Measurements from ENCODE around the gene PTCH1.

Gene PTCH1

DNA sequence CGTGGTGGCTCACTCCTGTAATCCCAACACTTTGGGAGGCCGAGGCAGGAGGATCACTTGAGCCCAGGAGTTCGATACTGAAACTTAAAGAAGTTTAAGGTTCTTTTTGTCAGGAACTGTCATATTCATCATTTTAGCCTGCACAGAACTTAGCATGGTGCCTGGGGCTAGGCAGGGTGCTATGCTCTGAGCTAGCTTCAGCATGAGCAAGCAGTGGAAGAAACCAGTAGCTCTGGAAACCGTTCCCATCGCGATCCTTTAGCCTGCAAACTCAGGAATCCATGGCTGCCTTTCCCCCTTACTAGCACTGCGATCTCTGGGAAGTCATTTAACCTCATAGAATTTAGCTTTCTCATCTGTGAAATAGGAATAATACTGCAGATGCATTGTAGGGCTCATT, 80.4 kb downstream of the PTCH1 start:
- no peak for DNase-seq

DNA sequence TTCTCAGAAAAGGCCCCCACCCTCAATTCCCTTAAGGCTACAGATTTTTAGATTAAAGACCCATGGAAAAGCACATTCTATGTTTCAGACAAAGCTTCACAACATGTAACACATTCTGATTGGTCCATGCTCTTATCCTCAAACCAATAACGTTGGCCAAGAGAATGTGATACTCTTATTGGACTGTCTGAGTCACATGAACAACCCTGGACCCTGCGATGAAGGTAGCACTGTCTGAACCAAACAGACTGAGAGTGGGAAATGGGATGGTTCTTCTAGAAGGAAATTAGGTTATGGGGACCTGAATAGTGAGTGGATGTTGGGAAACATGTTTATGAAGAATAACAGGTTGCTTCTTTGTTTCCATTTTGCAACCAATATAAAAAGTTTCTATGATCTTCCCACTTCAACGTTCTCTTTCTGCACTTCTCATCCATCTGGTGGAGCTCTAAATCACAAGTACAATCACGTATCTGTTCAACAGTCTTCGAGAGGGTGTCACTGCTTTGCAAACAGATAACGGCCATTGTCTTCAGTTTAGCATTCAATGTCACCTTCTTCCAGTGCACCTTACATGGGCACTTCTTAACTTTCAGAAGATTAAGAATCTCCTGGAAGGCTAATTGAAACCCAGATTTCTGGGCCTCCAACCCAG, 81.6 kb downstream of the PTCH1 start:
- no peak for DNase-seq

DNA sequence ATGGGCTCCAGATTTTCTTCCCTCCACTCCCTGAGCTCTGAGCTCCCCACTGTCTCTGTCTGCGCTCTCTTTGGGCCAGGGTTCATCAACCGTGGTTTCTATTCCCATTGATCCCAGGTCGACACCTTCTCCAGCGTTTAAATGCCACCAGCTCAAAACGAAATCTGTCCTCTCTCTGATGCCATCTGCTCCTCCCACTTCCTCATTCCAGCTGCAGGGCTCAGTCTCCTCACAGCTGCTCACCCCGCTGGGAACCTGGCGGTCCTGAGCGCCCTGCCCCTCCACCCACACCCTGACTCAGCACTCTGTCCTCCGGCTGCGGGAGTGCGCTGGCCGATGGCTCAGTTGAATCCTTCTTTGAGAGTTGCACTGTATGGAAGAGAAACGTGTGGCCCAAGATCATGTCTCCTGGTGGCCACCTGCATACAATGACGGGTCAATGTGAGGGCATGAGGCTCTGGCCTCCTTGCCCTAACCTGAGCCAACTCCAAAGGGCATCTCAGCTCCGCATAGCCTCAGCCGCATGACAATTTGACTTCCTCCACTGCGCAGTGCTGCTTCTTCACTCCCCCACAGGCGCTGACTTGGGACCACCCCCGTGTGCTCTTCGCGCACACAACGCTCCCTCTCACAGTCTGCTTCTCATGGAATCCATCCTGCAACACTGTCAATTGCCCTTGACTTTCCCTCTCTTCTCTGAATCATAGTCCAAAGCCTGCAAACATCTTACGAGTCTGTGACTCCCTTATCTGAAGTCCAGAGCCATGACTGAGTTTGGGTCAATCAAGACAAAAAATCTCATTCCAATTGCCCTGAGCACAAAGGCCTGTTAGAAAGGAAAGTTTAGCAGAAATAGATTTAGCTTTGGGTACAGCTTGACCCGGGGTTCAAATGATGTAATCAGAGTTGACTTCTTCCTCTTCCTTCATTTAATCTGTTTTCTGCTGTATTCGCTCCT, 82.4 kb downstream of the PTCH1 start:
- no peak for DNase-seq

DNA sequence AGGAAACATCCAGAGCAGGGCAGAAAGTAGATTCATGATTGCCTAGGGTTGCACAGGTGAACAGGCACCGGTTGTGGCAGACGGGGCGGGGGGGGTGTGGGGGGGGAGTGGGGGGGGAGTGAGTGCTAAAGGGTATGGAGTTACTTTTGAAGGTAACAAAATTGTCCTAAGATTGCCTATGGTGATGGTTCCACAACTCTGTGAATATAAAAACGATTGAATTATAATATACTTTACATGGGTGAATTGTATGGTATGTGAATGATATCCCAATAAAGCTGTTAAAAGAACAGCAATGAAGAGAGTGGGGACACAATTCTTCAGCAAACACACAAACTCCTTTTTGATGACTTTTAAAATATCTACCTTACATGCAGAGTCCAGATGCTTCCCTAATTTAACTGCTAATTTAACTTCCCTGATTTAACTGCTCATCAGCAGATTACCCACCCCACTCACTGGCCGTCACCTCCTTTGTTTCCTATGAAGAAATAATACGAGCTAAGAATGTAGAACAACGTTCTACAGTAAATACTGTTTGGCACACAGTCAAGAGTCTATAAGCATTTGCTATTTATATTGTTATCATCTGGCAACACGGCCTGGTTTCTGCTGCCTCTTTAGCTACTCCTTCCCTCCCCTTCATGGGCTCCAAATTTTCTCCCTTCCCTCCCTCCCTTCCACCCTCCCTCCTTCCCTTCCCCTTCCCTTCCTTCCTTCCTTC, 83.5 kb downstream of the PTCH1 start:
- DNase-seq: no peak

DNA sequence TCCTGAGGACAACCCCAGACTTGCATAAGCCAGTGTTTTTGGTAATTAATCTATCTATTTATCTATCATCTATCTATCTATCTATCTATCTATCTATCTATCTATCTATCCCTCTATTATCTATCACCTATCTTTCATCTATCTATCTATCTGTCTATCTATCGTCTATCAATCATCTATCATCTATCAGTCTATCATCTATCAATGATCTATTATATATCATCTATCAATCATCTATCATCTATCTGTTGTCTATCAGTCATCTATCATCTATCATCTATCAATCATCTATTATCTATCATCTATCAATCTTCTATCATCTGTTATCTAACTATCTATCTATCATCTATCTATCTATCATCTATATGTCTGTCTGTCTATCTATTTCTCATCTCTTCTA, 85.5 kb downstream of the PTCH1 start:
- no peak for DNase-seq

DNA sequence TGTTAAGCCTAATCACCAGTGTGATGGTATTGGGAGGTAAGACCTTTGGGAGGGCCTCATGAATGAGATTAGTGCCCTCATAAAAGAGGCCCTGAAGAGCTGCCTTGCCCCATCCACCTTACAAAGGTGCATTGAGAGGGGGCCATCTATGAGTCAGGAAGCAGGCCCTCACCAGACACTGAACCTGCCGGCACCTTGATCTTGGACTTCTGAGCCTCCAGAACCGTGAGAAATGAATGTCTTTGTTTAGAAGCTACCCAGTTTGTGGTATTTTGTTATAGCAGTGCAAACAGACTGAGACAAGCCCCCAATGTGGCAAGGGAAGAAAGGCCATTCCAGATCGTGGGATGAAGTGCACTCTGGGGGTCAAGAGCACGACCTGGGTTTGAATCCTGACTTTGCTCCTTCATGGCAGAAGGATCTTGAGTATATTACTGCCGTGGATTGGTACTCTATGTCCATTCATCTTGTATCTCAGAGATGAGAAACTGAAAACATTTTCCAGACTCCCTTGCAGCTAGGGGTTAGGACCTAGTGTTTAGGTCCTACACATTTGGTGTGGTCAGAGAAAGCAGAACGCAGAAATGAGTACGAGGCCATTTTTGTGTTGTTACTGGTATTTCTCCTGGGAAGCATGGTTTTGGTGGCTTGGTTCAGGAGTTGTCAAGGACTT, 86.7 kb downstream of the PTCH1 start:
- DNase-seq: no peak

DNA sequence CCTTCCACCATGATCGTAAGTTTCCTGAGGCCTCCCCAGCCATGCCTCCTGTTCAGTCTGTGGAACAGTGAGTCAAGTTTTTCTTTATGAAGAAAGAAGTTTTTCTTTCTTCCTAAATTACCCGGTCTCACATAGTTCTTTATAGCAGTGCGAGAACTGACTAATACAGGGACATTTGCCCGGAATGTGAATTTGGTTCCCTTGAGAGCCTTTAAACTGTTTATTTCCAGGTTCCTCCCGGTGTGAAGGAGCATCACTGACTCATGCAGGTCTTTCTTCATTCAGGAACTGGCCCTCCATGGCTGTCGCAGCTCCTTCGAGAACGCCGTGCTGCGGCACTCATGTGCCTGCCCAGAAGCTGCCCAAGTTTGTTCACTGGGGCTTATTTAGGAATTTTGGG, 87.7 kb downstream of the PTCH1 start:
- no peak for DNase-seq

DNA sequence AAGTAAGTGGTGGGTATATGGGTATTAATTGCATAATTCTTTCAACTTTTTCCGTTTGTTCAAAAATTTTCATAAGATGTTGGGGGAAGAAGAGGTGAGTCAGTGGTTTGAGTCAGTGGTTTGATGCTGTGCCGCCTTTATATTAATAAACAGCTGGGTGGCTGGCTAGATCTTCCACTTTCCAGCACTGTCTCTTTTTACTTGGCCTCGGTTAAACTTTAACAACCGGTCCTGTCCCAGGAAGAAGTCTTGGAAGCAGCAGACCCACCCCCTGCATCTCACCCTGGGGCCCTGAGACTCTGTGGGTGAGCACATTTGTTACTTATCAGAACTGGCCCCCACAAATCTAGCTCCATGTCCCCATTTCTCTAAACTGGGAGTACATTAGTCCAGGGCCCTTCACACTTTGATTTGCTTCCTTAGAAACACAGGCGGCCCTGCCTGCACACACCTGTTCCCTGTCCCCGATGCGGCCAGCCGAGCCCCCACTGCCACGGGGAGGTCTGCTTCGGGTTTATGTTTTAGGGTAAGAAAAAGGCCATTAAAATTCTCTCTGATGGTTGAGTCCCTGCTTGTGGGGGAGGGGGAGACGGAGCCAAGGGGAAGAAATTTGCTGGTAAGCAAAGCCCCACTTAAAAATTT, 90.7 kb downstream of the PTCH1 start:
- DNase-seq: peak; percentile 68

DNA sequence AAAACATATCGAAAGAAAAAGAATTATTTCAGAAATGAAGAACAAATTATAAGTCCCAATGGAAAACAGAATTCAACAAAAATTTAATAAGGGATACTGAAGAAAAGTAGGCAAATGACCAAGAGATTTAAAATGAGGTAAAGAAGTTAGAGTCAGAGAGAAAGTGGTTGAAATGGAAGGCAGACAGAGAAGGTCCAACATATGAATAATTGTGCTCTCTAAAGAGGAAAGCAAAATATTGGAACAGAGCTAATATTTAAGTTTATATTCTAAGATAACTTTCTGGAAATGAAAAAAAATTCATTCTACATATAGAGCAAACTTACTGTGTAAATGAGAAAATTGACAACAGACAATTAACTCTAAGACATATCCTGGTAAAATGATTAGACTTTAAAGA, 94.1 kb downstream of the PTCH1 start:
- no peak for DNase-seq

DNA sequence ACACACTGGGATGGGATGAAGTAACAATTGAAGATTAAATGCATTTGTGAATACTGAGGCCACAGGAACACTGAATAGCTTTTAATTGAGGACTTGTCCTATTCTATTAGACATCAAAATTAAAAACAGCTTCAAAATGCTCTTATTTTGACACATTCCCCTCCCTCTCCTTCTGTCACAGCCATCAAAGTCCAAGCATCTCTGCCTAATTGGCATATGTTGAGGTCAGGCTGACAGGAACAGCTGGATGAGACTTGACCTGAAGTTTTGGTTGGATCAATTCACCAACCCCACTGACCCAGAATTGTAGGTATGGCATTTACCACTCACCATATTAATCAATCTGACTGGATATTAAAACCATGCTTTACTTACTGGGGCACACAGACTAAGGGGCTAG, 96.3 kb downstream of the PTCH1 start:
- DNase-seq: no peak

DNA sequence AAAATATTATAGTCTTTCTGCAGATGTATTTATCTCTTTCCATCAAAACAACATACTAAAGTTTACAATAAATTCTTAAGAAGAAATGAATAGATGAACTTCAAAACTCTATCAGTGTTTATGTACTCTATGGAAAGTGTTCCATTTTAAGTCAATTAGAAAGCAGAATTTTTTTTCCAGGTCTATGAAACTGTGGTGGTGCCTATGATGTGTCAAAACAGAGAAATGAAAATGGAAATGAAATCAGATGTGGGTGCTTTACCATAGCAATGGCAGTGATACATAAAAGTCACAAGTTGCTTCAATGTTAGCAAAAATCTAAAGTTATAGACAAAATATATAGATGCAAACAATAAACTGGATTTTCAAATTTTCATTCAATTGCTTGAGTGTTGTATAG, 97.3 kb downstream of the PTCH1 start:
- no peak for DNase-seq

DNA sequence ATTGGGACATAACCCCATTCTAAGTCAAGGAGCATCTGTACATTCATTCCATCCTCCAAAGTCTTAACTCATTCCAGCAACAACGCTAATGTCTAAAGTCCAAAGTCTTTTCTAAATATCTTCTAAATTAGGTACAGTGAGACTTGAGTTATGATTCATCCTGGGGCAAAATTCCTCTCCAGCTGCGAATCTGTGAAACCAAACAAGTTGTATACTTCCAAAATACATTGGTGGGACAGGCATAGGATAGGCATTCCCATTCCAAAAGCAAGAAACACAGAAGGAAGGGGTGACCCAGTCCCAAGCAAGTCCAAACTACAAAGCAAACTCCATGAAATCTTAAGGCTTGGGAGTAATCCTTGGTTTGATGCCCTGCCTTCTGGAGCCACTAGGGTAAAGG, 101.6 kb downstream of the PTCH1 start:
- no peak for DNase-seq

DNA sequence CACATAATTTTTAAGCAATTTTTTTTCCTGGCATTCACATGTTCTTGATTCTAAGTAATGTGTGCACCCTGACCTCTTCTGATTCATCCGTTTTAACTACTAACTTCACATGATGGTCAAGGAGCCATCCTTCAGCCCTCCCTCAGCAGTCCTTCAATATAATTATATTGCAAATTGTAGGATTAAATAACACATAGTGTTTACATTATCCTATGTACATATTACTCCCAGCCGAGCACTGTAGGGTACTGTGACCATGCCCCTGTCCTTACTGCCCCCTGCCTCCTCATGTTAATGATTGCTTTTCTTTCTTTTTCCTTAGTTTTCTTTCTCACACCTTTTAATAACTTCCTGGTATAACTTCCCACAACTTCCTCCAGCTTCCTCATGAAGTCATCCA, 103.0 kb downstream of the PTCH1 start:
- DNase-seq: no peak

DNA sequence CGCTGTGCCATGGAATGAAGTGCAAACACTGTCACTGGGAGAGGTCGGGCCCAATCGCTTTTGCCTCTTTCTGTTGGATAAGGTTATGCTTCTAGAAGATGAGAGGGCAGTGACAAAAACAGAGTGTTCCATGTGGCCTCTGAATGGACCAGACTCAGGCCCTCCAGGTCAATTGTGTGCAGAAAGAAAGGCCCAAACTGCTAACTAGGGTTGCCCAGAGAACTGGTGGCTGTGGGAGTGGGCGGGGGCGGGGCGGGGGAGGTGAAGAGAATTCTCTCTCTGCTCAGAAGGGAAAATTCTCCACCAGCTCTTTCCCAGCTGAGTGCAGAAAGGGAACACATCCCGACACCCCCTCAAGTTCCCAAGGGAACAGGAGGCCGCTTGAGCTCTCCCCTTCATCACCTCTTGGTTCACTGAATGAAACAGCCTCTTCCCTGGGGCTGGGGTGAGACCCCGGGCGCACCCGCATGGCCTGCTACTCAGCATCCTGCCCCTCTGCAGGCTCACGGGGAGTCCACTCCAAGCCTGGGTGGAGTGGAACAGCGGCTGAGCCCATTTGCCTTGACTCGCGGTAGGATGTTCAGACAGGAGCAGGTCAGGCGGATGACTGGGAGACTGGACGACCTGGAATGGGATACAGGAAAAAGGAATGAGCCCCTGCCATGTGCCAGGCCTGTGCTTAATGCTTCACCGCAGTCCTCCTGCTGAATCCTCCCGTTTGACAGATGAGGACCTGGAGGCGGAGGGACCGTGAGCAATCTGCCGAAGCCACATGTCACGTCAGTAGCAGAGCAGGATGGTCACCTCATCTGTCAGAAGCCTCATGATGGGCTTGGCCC, 105.5 kb downstream of the PTCH1 start:
- no peak for DNase-seq

DNA sequence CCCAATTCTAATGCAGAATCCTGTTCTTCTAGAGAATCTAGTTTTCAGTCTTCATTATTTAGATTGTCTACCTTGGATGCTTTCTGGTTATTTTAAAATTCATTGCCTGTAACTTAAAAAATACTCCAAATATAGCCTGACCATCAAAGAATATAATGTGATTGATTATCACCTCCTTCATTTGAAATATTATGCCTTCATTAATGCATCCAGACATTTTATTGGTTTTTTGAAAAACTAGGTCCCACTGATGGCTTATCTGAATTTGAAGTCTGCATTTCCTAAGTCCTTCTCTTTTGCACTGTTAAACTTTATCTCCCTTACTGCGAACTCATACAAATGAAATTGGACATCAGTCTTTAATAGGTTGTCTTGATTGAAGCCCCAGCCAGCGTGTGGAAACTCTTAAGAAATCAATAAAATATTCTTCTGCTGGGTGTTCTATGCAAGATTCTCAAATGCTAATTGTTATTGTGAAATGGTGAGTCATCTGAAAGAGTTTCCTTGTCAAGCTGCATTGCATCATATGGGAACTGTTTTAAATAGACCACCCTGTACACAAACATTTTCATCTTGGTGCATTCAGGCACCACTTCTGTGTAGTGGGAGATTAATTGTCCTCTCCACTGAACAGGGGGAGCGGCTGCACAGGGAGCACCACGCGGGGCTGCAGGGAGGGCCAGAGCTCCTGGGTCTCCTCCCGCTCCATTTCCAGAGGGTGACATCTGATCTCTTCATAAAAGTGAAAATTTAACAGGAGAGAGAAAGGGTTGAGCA, 106.9 kb downstream of the PTCH1 start:
- no peak for DNase-seq

DNA sequence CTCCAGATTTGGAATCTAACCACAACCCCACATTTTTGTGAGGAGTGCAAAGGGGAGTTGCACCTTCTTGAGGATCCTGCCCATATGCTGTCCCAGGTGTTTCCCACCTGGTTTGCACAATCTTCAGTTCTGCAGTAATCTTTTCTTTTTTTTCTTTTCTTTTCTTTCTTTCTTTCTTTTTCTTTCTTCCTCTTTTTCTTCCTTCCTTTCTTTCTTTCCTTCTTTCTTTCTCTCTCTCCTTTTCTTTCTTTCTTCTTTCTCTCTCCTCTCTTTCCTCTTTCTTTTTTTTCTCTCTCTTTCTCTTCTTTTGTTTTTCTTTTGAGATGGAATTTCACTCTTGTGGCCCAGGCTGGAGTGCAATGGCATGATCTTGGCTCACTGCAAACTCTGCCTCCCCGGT, 109.2 kb downstream of the PTCH1 start:
- no peak for DNase-seq

DNA sequence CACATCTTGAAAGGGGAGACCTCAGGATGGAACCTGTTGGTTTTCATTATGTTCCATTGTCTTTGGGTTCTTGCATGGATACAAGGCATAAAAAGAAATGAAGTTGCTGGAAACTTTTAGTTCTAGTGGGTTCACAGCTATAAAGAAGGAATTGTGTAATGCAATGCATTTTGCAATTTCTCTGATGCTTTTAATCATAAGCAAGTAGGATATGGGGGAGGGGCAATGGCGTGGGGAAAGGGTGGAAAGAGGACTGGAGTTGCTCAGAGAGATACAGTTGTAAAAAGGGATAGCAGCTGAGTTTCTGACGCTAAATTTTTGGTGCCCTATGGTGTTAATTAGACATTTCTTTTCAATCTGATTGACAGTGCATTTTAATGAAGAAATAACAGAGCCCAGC, 110.7 kb downstream of the PTCH1 start:
- DNase-seq: no peak

DNA sequence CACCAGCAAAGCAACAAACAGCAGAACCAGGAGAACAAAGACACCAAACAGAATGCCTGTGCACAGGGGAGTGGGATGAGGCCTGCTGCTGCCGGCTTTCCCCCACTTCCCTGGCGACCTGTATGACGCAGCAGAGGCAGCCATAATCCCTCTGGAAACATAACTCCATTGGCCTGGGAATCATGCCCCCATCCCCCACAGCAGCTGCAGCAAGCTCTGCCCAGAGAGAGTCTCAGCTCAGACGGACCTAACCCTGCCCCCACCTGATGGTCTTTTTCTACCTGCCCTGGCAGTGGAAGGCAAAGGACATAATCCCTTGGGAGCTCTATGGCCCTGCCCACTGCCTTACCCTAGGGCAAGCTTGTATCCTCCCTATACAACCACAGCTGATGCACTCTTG, 117.5 kb downstream of the PTCH1 start:
- DNase-seq: no peak

All from NCI-H1092 treated with DMSO at 0.1 percent for 48 hours (cell line).